BLaER1 (cell line): ENCODE measurements around the gene NCDN.

Experiments used
- H3K27ac ChIP-seq: shearing (Covaris generic); formaldehyde crosslinking; 2 replicates; pipeline ENCODE4 v1.8.1; 2022
- H3K27me3 ChIP-seq: shearing (Covaris generic); formaldehyde crosslinking; 2 replicates; pipeline ENCODE4 v1.8.1; 2022
- H3K36me3 ChIP-seq: shearing (Covaris generic); formaldehyde crosslinking; 2 replicates; pipeline ENCODE4 v1.8.1; 2022
- H3K4me1 ChIP-seq: shearing (Covaris generic); formaldehyde crosslinking; 2 replicates; pipeline ENCODE4 v1.8.1; 2022
- H3K4me2 ChIP-seq: shearing (Covaris generic); formaldehyde crosslinking; 2 replicates; pipeline ENCODE4 v1.8.1; 2022
- H3K4me3 ChIP-seq: shearing (Covaris generic); formaldehyde crosslinking; 2 replicates; pipeline ENCODE4 v1.8.1; 2022
- H3K9ac ChIP-seq: shearing (Covaris generic); formaldehyde crosslinking; 2 replicates; pipeline ENCODE4 v1.8.1; 2022
- H3K9me3 ChIP-seq: shearing (Covaris generic); formaldehyde crosslinking; 2 replicates; pipeline ENCODE4 v1.8.1; 2022
- H4K20me1 ChIP-seq: shearing (Covaris generic); formaldehyde crosslinking; 2 replicates; pipeline ENCODE4 v1.8.1; 2022
- Cebpa-rat ChIP-seq: shearing (Covaris generic); IDR thresholded peaks from 2 replicates; pipeline ENCODE4 v1.8.1; 2022

Gene NCDN

DNA sequence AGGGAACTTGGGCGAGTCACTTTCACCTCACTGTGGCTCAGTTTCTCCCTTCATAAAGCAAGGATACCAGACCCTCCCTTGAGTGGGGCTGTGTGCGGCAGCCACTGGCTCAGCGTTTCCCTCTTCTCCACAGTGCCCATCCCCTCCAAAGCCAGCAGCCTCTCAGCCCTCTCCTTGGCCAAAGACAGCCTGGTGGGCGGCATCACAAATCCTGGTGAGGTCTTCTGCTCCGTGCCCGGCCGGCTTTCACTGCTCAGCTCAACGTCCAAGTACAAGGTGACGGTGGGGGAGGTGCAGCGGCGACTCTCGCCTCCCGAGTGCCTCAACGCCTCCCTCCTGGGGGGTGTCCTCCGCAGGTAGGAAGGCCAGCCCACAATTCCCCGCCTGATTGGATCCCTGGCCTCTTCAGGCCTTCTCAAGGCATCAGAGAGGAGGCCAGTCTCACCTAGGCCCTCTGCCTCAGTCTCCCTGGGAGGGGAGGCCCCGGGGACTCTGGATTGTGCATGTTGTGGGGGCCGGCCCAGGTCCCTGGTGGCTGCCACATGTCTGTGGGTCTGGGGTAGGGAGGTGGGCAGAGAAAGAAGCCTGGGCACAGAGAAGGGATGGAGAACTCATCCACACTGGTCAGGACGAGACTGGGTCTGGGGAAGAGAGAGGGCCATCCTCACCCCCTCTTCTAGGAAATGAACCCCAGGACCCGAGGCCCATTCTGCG is 30.8 kb downstream of the NCDN start:
- H4K20me1 ChIP-seq = no peaks in the 10 kb centered on the region
- H3K4me2 ChIP-seq = no peak overlapping the region
- no peak for TF ChIP-seq Cebpa-rat
- H3K36me3 ChIP-seq = no peaks in the 10 kb centered on the region
- H3K4me3 ChIP-seq = no peak overlapping the region
- H3K9ac ChIP-seq = no peak overlapping the region
- no peaks in the 10 kb centered on the region for H3K9me3 ChIP-seq
- H3K27ac ChIP-seq = no peak overlapping the region
- no peaks in the 10 kb centered on the region for H3K27me3 ChIP-seq
- peaks cover 9% of the 10 kb centered on the region for H3K4me1 ChIP-seq

DNA sequence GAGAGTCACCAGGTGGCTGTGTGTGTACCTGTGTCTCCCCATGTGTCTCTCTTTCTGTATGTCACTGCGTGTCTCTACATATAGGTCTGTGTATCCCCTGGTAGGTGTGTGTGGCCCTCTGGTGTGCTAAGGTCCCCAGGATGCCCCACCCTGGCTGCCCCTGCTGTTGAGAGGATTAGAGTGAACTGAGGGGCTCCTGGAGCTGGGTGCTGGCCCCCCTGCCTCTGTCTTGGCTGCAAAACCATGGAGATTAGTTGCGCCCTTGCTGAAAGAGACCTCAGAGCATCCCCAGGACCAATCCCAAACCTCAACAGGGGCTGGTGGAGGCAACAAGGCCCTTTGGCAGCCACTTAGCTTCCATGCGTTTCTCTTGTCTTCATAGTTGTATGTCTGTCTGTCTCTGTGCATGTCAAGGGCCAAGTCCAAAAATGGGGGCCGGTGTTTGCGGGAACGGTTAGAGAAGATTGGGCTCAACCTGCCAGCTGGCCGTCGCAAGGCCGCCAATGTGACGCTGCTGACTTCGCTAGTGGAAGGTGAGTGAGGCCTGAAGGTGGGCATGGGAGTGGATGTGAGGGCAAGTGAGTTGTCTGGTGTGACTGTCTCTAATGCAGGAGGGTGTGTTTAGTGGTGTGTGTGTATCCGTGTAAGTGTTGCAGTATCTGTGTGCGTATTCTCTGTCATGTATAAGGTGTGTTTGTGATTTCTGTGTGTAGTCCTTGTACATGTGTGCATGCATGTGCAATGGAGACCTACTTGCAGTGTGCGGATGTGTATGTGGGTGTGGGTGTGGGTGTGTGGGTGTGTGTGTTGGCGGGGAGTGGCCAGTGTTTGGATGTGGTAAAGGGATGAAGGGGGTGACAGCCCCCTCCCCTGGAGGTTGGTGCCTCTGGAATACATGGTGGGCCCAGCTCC is 32.2 kb downstream of the NCDN start:
- Histone ChIP-seq H3K4me3 (no peak overlapping the region), H3K4me2 (no peak overlapping the region), H3K27me3 (no peaks in the 10 kb centered on the region), H3K27ac (no peak overlapping the region), H3K9ac (no peak overlapping the region), H3K4me1 (peaks cover 14% of the 10 kb centered on the region), H4K20me1 (no peaks in the 10 kb centered on the region), H3K9me3 (no peaks in the 10 kb centered on the region), H3K36me3 (no peaks in the 10 kb centered on the region)
- no peak for TF ChIP-seq Cebpa-rat

DNA sequence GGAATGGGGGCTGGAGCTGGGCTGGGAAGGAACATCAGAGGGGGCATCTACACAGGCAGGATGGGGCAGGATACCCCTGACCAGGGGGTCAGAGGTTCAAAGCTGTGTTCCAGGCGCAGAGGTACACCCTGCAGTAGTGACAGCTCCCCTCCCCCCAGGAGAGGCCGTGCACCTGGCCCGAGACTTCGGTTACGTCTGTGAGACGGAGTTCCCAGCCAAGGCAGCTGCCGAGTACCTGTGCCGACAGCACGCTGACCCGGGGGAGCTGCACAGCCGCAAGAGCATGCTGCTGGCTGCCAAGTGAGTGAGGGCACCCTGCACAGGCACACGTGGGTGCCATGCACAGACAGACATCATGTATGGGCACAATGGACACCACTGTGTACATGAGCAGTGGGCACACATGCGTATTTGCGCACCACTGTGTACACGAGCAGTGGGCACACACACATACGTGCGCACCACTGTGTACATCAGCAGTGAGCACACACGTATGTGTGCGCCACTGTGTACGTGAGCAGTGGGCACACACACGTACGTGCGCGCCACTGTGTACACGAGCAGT is 33.0 kb downstream of the NCDN start:
- Histone ChIP-seq H3K9ac (no peak overlapping the region), H3K4me2 (no peak overlapping the region), H4K20me1 (no peaks in the 10 kb centered on the region), H3K9me3 (no peaks in the 10 kb centered on the region), H3K4me1 (peaks cover 14% of the 10 kb centered on the region), H3K4me3 (no peak overlapping the region), H3K27me3 (no peaks in the 10 kb centered on the region), H3K27ac (no peak overlapping the region), H3K36me3 (peaks cover 2% of the 10 kb centered on the region; the same call in 1 of the 2 replicates)
- no peak for TF ChIP-seq Cebpa-rat

DNA sequence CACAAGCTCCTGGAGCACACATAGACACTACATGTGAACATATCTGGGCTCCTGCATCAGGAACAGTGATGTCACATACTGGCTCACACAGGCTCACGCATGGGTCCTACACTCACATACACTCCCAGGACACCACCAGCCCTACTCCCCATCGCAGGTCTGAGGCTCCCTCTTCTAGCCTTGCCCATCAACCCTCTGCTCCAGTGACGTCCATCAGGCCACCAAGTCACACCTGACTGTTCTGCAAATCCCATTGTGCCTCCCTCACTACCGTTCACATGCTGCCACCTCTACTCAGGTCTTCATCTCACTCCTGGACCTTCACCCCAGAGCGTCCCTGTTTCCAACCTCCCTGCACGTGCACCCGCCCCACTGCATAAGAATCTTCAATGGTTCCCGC is 33.6 kb downstream of the NCDN start:
- Histone ChIP-seq H3K4me2 (no peak overlapping the region), H3K9ac (no peak overlapping the region), H3K9me3 (no peaks in the 10 kb centered on the region), H4K20me1 (no peaks in the 10 kb centered on the region), H3K27me3 (no peaks in the 10 kb centered on the region), H3K4me3 (no peak overlapping the region), H3K4me1 (peaks cover 14% of the 10 kb centered on the region), H3K27ac (no peak overlapping the region), H3K36me3 (peaks cover 8% of the 10 kb centered on the region)
- no peak for TF ChIP-seq Cebpa-rat

DNA sequence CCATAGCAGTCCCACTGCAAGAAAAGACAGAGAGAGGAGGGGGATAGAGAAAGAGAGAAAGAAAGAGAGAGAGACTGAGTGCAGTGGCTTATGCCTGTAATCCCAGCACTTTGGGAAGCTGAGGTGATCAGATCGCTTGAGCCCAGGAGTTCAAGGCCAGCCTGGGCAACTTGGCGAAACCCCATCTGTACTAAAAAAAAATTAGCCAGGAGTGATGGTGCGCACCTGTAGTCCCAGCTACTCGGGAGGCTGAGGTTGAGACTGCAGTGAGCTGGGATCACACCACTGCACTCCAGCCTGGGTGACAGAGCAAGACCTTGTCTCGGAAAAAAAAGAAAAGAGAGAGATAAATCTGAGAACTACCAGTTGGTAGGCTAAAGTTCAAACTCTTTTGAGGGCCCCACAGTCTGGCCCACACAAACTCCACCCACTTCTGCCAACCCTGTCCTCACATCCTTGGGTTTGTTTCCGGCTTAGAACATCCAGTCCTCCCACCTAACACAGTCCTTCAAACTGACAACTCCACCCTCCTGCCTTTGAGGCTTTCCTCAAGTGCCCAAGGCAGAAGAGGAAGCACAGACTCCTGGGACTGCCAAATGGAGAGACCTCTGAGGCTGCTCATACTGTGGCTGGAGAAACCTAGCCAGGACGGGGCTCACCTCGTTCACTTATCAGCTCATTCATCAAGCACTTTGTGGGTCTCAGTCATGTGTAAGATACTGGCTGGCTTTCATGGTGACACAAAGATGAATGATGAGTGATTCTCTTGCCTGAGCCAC is 35.6 kb downstream of the NCDN start:
- H3K4me3 ChIP-seq = no peak overlapping the region
- H3K27ac ChIP-seq = no peak overlapping the region
- peak overlapping the region; percentile 10 for H3K4me2 ChIP-seq
- no peaks in the 10 kb centered on the region for H3K27me3 ChIP-seq
- no peak overlapping the region; the same call in 1 of the 2 replicates for H3K9ac ChIP-seq
- H3K9me3 ChIP-seq = no peaks in the 10 kb centered on the region
- TF ChIP-seq Cebpa-rat = no peak
- H3K4me1 ChIP-seq = peaks cover 14% of the 10 kb centered on the region
- no peaks in the 10 kb centered on the region for H4K20me1 ChIP-seq
- peaks cover 24% of the 10 kb centered on the region for H3K36me3 ChIP-seq

DNA sequence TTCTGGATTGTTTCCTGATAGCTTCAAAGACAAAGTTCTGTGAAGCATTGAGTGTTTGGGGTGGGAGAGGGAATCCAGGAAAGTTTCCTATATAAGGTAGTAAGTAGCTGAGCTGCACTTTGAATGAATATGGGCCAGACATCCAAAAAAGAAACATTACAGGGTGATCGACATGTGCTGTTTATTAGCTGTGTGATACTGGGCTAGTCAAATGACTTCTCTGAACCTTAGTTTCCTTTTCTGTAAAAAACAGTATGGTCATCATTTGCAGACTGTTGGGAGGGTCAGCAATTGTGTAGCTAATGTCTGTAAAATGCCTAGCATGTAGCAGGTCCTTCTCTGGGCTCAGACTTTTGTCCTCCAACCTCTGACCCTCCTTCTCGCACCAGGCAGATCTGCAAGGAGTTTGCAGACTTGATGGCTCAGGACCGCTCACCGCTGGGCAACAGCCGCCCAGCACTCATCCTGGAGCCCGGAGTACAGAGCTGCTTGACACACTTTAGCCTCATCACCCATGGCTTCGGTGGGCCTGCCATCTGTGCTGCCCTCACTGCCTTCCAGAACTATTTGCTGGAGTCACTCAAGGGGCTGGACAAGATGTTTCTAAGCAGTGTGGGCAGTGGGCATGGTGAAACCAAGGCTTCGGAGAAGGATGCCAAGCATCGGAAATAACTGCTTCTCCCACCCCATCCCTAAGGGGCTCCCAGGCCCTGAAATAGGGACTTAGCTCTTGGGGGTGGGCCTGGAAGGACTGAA is 36.6 kb downstream of the NCDN start:
- Histone ChIP-seq H3K4me1 (peaks cover 14% of the 10 kb centered on the region), H3K4me3 (no peak overlapping the region), H3K27ac (no peak overlapping the region), H3K9me3 (no peaks in the 10 kb centered on the region), H3K4me2 (no peak overlapping the region), H3K36me3 (peaks cover 30% of the 10 kb centered on the region), H4K20me1 (no peaks in the 10 kb centered on the region), H3K9ac (no peak overlapping the region), H3K27me3 (no peaks in the 10 kb centered on the region)
- TF ChIP-seq Cebpa-rat = no peak

DNA sequence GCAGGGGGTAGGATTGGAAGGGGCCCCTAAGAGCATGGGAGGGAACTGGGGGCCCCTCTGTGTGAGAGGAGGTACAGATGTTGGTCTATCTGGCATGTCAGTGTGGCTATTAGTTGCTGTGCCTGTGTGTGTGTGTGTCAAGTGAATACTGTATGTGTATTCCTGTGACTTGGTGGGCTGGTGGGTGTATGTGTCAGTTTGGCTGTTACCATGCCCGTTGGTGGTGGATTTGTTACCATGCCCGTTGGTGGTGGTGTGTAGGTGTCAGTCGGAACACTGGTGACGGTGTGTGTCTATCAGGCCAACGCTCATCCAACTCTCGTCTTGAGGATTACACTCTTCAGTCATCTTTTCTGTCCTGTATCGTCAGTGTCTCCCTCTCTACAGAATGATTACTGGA is 38.1 kb downstream of the NCDN start:
- Histone ChIP-seq H3K4me2 (no peak overlapping the region), H3K36me3 (peaks cover 43% of the 10 kb centered on the region), H3K27me3 (no peaks in the 10 kb centered on the region), H3K4me1 (peaks cover 14% of the 10 kb centered on the region), H3K9ac (no peak overlapping the region), H3K4me3 (no peak overlapping the region), H4K20me1 (no peaks in the 10 kb centered on the region), H3K27ac (no peak overlapping the region), H3K9me3 (no peaks in the 10 kb centered on the region)
- no peak for TF ChIP-seq Cebpa-rat

DNA sequence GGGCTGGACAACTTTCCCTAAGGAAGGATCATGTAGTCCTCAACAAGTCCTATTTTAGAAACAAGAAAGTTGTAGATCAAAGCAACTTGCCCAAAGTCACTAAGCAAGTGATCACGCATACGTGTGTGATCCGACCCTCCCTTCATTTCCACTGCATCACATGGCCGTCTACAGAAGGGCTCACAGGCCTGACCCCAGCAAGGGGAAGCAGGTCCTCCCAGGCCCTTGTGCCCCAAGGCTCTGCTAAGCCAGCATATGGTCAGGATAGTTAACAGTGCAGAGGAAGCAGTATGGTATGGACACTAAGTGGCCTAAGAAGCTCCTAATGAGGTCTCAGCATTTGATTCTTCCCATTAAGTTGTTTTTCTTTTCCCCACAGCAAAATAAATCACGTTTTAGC is 40.3 kb downstream of the NCDN start:
- H3K4me1 ChIP-seq = peaks cover 10% of the 10 kb centered on the region
- no peaks in the 10 kb centered on the region for H3K27me3 ChIP-seq
- TF ChIP-seq Cebpa-rat = no peak
- no peak overlapping the region for H3K4me2 ChIP-seq
- H3K9ac ChIP-seq = no peak overlapping the region
- no peaks in the 10 kb centered on the region for H3K9me3 ChIP-seq
- H3K27ac ChIP-seq = no peak overlapping the region
- H4K20me1 ChIP-seq = no peaks in the 10 kb centered on the region
- H3K4me3 ChIP-seq = no peak overlapping the region
- peaks cover 65% of the 10 kb centered on the region for H3K36me3 ChIP-seq

DNA sequence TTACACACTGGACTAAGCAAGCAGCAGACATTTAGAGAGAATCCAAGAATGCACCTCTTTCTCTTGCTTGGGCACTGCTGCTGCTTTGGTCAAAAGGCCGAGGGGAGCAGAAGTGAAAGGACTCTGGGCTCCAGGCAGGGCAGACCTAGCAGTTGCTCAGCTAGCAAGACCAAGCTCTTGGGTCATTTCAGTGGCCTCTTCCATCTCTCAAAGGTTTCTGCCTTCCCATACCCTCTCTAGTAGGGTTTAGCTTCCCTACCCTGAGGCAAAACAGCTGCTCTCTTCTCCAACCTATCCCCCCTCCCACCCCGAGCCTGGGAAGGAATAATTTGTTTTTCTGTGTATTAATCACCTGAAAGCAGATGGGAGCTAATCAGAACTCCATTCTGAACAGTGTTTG is 41.3 kb downstream of the NCDN start:
- no peak overlapping the region for H3K9ac ChIP-seq
- H3K4me2 ChIP-seq = no peak overlapping the region
- H3K27me3 ChIP-seq = no peaks in the 10 kb centered on the region
- H3K4me1 ChIP-seq = no peaks in the 10 kb centered on the region
- H4K20me1 ChIP-seq = no peaks in the 10 kb centered on the region
- H3K27ac ChIP-seq = no peak overlapping the region
- no peak overlapping the region for H3K4me3 ChIP-seq
- H3K9me3 ChIP-seq = no peaks in the 10 kb centered on the region
- peaks cover 75% of the 10 kb centered on the region for H3K36me3 ChIP-seq
- TF ChIP-seq Cebpa-rat = no peak
